Inferior parietal cortex (tissue), 1 donor: ENCODE measurements around the gene IQCK.
"Not testable (repeated sequence)": the region's sequence is repeated elsewhere in the genome, so short reads cannot be mapped to it uniquely, and the experiment has no call there.

ENCODE experiments used
- DNase-seq: peaks from one replicate; pipeline ENCODE4 v3.0.0-alpha.2; 2016; ENCODE audit errors: extremely low spot score

Gene IQCK, protein sequence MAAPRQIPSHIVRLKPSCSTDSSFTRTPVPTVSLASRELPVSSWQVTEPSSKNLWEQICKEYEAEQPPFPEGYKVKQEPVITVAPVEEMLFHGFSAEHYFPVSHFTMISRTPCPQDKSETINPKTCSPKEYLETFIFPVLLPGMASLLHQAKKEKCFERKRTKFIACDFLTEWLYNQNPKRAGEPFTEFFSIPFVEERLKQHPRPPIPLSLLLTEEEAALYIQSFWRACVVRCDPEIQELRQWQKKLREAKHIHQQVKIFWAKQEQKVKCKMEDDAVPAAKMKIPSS

GRCh38 chr16:19717741-19718623 is at the start of gene IQCK, which contains the start of gene KNOP1:
TSS of gene IQCK (plus strand) at chr16:19718271. CDS start at chr16:19718307, 36 bp downstream.
TSS of gene KNOP1 (minus strand) at chr16:19718227. CDS start at chr16:19715035, 3,192 bp downstream.
- DNase-seq, result peak; percentile 89

GRCh38 chr16:19672378-19672777 is 45.7 kb upstream of the IQCK start:
- no peak for DNase-seq

GRCh38 chr16:19674485-19674884 is 43.6 kb upstream of the IQCK start:
- DNase-seq, result no peak

- no peak for DNase-seq
Observed at GRCh38 chr16:19677402-19677801, 40.7 kb upstream of the IQCK start.

DNA sequence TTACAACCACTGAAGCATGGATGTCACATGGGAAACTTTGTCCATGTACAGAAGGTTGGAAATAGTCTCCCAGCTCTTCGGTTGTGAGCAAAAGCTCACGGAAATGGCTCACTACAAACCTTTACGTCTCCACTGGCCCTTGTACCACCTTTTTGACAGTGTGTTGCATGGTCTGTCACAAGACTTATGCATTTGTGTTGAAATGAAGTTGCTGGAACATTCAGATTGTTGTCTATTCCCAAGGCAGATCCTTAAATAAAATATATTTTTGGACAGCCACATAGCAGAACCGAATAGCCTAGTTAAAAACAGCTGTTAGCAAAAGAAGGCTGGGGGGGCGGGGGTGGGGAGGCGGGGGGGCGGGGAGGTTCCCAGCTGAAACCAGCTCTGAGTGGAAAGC is 39.3 kb upstream of the IQCK start:
- no peak for DNase-seq

GRCh38 chr16:19679281-19679680 is 38.8 kb upstream of the IQCK start:
- DNase-seq, result not testable (repeated sequence)

DNA sequence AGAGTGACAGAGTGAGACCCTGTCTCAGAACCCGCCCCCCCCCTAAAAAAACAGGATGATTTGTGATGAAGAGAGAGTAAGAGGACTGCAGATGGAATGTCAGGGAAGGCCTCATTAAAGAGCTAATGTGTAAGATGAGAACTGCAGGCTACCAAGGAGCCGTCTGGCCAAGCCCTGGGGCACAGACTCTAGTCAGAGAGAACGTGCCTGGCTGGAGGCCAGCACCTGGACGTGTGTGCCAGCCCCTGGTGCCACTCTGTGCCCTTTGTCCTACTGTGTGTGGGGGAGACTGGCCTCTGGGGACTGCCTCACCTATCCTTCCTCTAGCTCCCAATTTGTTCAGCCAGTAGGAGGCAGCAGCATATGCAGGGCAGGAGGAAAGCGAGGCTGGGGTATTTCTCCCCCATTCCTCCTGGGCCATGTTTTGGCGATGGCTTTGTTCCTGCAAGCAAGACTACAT is 37.2 kb upstream of the IQCK start:
- DNase-seq, result no peak

- no peak for DNase-seq
Observed at GRCh38 chr16:19681637-19682036, 36.4 kb upstream of the IQCK start.

DNA sequence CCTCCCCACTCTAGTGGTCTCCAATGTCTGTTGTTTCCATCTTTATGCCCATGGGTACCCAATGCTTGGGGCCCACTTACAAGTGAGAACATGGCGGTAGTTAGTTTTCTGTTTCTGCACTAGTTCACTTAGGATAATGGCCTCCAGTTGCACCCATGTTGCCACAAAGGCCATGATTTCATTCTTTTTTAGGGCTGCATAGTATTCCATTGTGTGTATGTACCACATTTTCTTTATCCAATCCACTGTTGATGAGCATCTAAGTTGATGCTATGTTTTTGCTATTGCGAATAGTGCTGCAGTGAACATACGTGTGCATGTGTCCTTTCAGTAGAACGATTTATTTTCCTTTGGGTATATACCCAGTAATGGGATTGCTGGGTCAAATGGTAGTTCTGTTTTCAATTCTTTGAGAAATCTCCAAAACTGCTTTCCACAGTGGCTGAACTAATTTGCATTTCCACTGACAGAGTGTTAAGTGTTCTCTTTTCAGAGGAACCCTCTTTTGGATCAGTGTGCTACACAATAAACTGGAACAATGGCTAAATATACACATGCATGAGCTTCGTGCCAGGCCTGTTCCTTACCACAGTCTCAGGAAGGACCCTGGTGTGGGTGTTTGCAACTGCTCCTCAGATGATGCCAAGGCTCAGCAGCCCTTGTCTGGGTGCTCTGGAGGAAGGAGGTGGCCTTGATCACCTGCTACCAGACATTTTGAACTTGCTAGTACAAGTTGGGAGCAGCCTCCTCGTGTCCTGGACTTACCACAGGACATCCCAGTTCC is 34.4 kb upstream of the IQCK start:
- DNase-seq, result no peak

- DNase-seq, result no peak
Observed at GRCh38 chr16:19685176-19685575, 32.9 kb upstream of the IQCK start.

DNA sequence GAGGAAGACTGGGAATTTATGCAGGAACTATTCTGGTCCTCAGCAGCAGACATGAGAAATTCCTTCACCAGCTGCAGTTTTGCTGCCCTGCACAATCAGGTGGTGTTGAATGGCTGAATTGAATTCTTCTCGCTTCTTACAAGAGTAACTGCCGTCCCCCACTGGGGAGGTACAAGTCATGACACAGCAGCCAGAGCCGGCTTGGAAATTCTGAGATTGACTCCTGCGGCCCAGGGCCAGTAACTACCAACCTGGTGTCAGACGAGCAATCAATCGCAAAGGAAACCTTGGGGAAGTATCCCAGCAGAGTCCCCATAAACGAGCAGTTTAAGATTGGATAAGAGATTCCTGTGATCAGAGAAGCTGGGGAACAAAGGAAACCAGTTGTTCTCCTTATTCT is 30.8 kb upstream of the IQCK start:
- no peak for DNase-seq

DNA sequence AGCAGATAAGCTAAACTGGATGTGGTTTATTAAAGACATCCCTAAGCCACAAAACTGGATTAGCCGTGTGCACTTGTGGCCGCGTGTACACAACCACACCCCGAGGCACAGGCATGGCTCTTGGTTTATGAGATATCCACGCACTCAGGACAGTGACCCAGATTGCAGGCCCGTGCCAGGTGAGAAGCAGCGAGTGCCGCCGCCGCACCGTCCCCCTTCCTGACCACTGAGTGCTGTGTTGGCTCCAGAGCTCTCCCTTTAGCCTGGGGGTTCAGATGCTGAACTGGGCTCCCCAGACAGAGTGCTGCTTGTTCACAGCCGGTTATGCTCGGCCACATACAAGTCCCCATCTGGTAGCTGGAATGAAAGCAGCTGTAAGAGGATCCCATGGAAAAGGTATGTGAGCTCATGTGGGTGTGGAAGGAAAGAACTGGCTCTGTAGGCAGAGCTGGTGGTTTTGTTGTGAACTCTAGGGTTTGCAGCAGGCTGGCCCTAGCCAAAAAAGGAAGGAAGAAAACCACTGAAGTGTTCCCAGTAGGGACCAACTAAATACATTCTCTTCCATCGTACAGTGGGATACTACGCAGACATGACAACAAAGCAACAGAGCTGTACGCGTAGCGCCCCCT is 29.6 kb upstream of the IQCK start:
- DNase-seq, result no peak

DNA sequence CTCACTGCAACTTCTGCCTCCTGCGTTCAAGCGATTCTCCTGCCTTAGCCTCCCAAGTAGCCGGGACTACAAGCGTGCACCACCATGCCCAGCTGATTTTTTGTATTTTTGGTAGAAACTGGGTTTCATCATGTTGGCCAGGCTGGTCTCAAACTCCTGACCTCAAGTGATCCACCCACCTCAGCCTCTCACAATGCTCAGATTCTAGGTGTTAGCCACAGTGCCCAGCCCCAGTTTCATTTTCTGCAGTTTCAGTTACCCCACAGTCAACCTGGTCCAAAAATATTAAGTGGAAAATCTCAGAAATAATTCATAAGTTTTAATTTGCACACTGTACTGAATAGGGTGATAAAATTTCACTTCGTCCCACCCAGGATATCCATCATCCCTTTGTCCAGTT is 28.7 kb upstream of the IQCK start:
- no peak for DNase-seq

DNA sequence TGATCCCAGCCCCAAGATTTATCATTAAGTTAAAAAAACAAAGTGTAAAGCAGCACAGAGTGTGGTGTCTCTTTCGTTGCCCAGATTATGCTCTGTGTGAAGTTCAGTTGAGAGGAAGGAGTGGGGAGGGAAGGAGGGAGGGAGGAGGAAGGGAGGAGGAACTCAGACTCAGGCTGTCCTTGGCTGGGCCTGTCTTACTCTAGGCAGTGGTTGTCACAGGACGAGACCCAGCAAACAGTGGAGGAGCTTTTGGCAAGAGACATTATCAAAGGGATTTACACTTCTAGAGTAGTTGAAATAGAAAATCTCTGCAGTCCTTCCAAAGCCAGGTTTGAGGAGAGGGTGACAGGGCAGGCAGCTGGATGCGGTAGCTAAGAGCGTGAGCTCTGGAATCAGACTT is 27.9 kb upstream of the IQCK start:
- no peak for DNase-seq

DNA sequence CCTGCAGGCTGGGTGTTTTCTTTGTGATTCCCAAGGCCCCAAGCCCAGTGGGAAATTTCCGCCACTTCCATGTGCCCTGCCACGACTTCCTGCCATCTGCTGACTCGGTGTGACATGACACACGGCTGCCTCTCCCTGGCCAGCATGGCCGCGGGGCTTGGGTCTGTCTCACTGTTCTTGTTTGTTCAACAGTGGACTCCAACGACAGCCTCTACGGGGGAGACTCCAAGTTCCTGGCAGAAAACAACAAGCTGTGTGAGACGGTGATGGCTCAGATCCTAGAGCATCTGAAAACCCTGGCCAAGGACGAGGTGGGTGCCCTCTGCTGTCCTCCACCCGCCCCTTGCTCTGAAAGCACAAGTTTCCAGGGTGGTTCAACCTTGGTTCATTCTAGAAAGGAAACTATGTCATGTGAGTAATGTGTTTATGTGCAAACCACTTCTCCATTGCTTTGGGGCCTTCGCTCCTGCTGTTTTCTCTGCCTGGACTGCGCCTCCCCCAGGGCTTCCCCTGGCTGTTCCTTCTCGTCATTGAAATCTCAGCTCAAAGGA is 26.8 kb upstream of the IQCK start:
- DNase-seq, result no peak

GRCh38 chr16:19694989-19695388 is 23.1 kb upstream of the IQCK start:
- no peak for DNase-seq

DNA sequence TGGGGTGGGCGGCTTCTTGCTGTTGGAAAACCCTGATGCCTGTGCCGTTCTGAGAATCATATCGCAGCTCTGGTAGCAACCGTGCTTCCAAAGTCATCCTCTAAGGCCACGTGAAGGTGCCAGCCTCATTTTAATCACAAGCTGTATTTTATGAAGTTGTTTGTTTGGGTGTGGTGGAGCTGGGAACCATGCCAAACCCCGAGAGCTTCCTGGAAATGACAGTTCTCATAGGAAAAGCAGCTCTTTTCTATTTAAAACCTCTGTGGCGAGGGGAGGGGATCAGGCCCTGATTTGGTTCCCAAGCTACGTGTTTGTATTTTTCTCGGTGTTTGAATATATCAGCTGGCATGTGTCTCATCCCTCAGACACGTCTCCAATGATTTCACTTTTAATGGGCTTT is 21.7 kb upstream of the IQCK start:
- DNase-seq, result no peak

- no peak for DNase-seq
Observed at GRCh38 chr16:19696961-19697360, 21.1 kb upstream of the IQCK start.

DNA sequence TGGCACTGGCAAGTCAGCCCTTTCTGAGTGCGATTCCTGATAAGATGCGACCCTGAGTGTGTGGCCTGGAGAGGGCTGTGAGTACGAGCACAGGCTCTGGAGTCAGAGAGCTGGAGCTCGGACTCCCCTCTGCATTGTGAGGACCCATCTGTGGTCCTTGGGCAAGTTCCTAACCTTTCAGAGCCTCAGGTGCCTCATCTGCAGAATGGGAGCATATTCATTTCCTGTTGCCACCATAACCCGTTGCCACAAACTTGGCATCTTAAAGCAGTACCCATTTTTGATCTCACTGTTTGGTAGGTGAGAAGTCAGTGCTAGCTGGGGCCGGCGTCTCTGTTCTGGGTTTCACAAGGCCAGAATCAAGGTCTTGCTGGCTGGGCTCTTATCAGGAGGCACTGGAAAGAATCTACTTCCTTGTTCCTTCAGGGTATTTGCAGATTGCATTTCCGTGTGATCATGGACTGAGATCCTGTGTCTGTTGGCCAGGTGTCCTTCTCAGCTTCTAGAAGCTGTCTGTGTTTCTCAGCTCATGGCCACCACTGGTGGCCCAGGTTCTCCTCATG is 20.2 kb upstream of the IQCK start:
- DNase-seq, result no peak

DNA sequence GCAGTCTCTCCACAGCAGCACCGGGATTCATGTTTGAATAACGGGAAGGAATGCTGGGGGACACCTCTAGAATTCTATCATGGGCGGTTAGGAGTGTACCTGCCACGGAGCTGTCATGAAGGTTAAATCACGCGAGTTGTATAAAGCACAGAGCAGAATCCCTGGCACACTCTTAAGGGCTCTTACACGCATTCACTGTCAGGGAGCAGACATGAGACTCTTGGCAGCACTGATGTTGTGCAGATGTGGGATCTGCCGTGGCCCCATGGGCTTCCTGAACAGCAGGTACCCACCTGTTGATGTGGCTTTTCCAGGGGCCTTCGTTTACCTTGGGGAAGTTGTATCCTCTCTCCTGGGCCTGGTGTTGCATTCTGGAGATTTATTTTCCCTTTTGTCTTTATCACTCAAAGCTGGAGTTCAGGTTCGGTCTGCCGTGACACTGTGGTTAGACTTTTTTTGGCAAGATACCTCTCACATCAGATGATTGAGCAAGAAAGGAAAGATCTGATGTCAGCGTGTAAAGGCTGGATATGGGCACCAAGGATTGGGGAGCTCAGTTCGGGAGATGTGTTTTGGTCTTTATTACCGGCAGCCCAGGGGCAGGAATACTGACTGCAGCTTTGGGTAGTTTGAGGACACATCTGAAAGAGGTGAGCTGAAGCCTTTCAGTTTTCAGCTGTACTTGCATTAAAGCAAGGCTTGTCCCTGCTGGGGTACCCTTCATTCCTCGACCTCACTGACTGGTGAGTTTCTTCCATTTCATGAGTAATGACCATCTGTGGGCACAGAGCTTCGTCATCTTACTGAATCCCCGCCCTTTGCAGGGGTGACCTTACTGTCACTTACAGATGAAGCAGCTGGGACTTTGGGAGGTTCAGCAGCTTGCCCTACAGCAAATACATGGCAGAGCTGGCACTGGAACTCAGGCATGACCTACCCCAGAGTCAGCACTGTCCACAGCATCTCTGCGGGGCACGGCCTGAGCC is 19.3 kb upstream of the IQCK start:
- no peak for DNase-seq
